KMS-11 (cell line): ENCODE data around the gene SNX9.

Experiments
- H2AFZ ChIP-seq: fragments of 200-600 bp; sonication (generic); 2 replicates; pipeline ENCODE4 v1.6.1; 2016; ENCODE audit warnings: antibody characterized with exemption, mixed run types, low read depth
- H3K27ac ChIP-seq: fragments of 200-600 bp; sonication (generic); 2 replicates; pipeline ENCODE4 v1.6.1; 2016; ENCODE audit warnings: mild to moderate bottlenecking, mixed run types
- H3K27me3 ChIP-seq: fragments of 200-600 bp; sonication (generic); 2 replicates; pipeline ENCODE4 v1.6.1; 2017; ENCODE audit warnings: mild to moderate bottlenecking, low read depth, mixed run types, moderate library complexity; ENCODE audit not compliant: insufficient read depth
- H3K36me3 ChIP-seq: fragments of 200-600 bp; sonication (generic); 2 replicates; pipeline ENCODE4 v1.6.1; 2017; ENCODE audit warnings: mild to moderate bottlenecking, mixed run types; ENCODE audit not compliant: insufficient read depth
- H3K4me1 ChIP-seq: fragments of 200-600 bp; sonication (generic); 2 replicates; pipeline ENCODE4 v1.6.1; 2016; ENCODE audit warnings: mild to moderate bottlenecking, low read depth, mixed run types; ENCODE audit not compliant: poor library complexity, severe bottlenecking
- H3K4me2 ChIP-seq: fragments of 200-600 bp; sonication (generic); 2 replicates; pipeline ENCODE4 v1.7.0; 2016; ENCODE audit warnings: mild to moderate bottlenecking, mixed run types
- H3K4me3 ChIP-seq: fragments of 200-600 bp; sonication (generic); IDR thresholded peaks from 2 replicates; pipeline ENCODE4 v1.6.1; 2017; ENCODE audit warnings: low read depth, low read length, mixed read lengths; ENCODE audit not compliant: insufficient read depth
- H3K79me2 ChIP-seq: fragments of 200-600 bp; sonication (generic); 2 replicates; pipeline ENCODE4 v1.6.1; 2016; ENCODE audit warnings: low read depth, mixed run types; ENCODE audit not compliant: insufficient read depth
- H3K9ac ChIP-seq: fragments of 200-600 bp; sonication (generic); 2 replicates; pipeline ENCODE4 v1.6.1; 2016; ENCODE audit warnings: mild to moderate bottlenecking, mixed run types
- H4K20me1 ChIP-seq: fragments of 200-600 bp; sonication (generic); 2 replicates; pipeline ENCODE4 v1.6.1; 2016; ENCODE audit warnings: mild to moderate bottlenecking, mixed run types; ENCODE audit not compliant: insufficient read depth
- CTCF ChIP-seq: fragments of 200-600 bp; sonication (generic); conservative IDR thresholded peaks from 2 replicates; pipeline ENCODE4 v1.6.1; 2017; ENCODE audit warnings: low read depth, mild to moderate bottlenecking, antibody characterized with exemption, low read length, moderate library complexity, mixed read lengths

The SNX9 gene

GRCh38 chr6:157777344-157777743, 45.7 kb upstream of the SNX9 start:
- no peak overlapping the region for H3K27ac ChIP-seq
- H3K36me3 ChIP-seq = no peaks in the 10 kb centered on the region
- H3K4me2 ChIP-seq = no peak overlapping the region
- H2AFZ ChIP-seq = no peak overlapping the region
- no peaks in the 10 kb centered on the region for H3K79me2 ChIP-seq
- no peak for TF ChIP-seq CTCF
- H3K4me3 ChIP-seq = no peak overlapping the region
- no peaks in the 10 kb centered on the region for H3K4me1 ChIP-seq
- no peak overlapping the region for H3K9ac ChIP-seq
- no peaks in the 10 kb centered on the region for H3K27me3 ChIP-seq
- H4K20me1 ChIP-seq = no peaks in the 10 kb centered on the region

GRCh38 chr6:157778719-157779118, 44.3 kb upstream of the SNX9 start:
- Histone ChIP-seq H3K4me1 (no peaks in the 10 kb centered on the region), H3K27ac (no peak overlapping the region), H3K4me2 (no peak overlapping the region), H3K4me3 (no peak overlapping the region), H2AFZ (no peak overlapping the region), H4K20me1 (no peaks in the 10 kb centered on the region), H3K9ac (no peak overlapping the region), H3K79me2 (no peaks in the 10 kb centered on the region), H3K36me3 (no peaks in the 10 kb centered on the region), H3K27me3 (no peaks in the 10 kb centered on the region)
- TF ChIP-seq CTCF = no peak

- no peak overlapping the region for H3K4me3 ChIP-seq
- H3K36me3 ChIP-seq = no peaks in the 10 kb centered on the region
- TF ChIP-seq CTCF = no peak
- H3K27ac ChIP-seq = no peak overlapping the region
- H3K9ac ChIP-seq = no peak overlapping the region
- H3K27me3 ChIP-seq = no peaks in the 10 kb centered on the region
- H3K4me2 ChIP-seq = no peak overlapping the region
- H2AFZ ChIP-seq = no peak overlapping the region
- no peaks in the 10 kb centered on the region for H4K20me1 ChIP-seq
- no peaks in the 10 kb centered on the region for H3K4me1 ChIP-seq
- H3K79me2 ChIP-seq = no peaks in the 10 kb centered on the region
These were observed 43.1 kb upstream of the SNX9 start for GRCh38 chr6:157779705-157780604.

GRCh38 chr6:157785636-157786035, 37.4 kb upstream of the SNX9 start:
- no peak overlapping the region for H2AFZ ChIP-seq
- H3K9ac ChIP-seq = no peak overlapping the region
- no peak overlapping the region for H3K27ac ChIP-seq
- H4K20me1 ChIP-seq = no peaks in the 10 kb centered on the region
- H3K79me2 ChIP-seq = no peaks in the 10 kb centered on the region
- no peak overlapping the region for H3K4me3 ChIP-seq
- no peak overlapping the region for H3K4me2 ChIP-seq
- H3K36me3 ChIP-seq = no peaks in the 10 kb centered on the region
- no peak for TF ChIP-seq CTCF
- H3K27me3 ChIP-seq = no peaks in the 10 kb centered on the region
- no peaks in the 10 kb centered on the region for H3K4me1 ChIP-seq
